Heart right ventricle (tissue), 12 donors: ENCODE data around the gene MUC20. TPM values are rescaled to one million over a fixed set of nuclear protein-coding genes. Genes with fewer than 3 reads are reported as not detected.

ENCODE experiments used
- microRNA-seq, 2 donors: library from miRNA; unstranded; fragments of <30 nt; microRNA quantifications; one replicate each; pipeline ENCODE4 v1.2.0, GENCODE V29; 2021
- polyA plus RNA-seq, 2 donors: library from polyadenylated mRNA; stranded (reverse); fragments of 200-250 nt; gene quantifications; one replicate each; pipeline ENCODE4 v1.2.3, GENCODE V29; 2013
- total RNA-seq, 10 donors: library from RNA; stranded (reverse); fragmentation: NEBNext Ultra II Directional in 3 of 10; extraction: Animal tissue kit (Norgen Biotek cat#: 25700) in 3 of 10; gene quantifications; one replicate each; pipeline versions ENCODE4 v1.2.1 to v1.2.4, GENCODE V29; 2021 to 2023
- donor health status: ischemic (EF 13 %, LVEDD 7.1; RV severe dilation, severe dysfunction).
- donor health status: healthy with polysubstance abuse.
- donor health status: DM: no; HTN: yes; CAD: no.
- donor health status: DM: no; HTN: no; CAD: no.
- donor health status: ischemic (EF 25% LVEDD 6.9; RV normal size, moderate dysfunction).
- donor health status: ischemic (EF 25% LVEDD 5.7; RV mildly dilated, moderate dysfunction).
- donor health status: healthy.
- donor health status: nonischemic (EF 11% LVEDD 7.7; RV severe dilation, severe dysfunction).
- donor health status: DM: yes; HTN: yes; CAD: no.
- donor health status: PGD.
- donor health status: ischemic (EF 29% LVEDD 5.4; RV normal size, mild dysfunction).
- donor health status: nonischemic (EF 23%, LVEDD 6.1; RV moderate dilation, normal function).

The MUC20 gene
- total and polyA plus RNA-seq, 12 donors, result 0.36 to 7.6 (median 2.5) TPM

Small RNA genes lying within 50 kb of the gene (microRNA-seq; reads per million reads assigned to microRNA genes)
- 0.60 to 1.5 reads per million in 2 donors for gene MIR570

Other genes with a start within 250 kb of the MUC20 start
- 10 to 100 TPM; 37.6 to 55.2 (median 41.0) TPM for gene PPP1R2, start 177.7 kb upstream of the MUC20 start, total RNA-seq
- gene PPP1R2, start 177.7 kb upstream of the MUC20 start, polyA plus RNA-seq, result 10 to 100 TPM; 15.4 to 24.9 TPM
- 100 to 1,000 TPM in 6 of 10 donors, 10 to 100 TPM in 4; 73.9 to 582 (median 104) TPM for gene APOD, start 137.0 kb upstream of the MUC20 start, total RNA-seq
- gene APOD, start 137.0 kb upstream of the MUC20 start, polyA plus RNA-seq, result 100 to 1,000 TPM; 199 to 235 TPM
- gene MUC4, start 91.0 kb downstream of the MUC20 start, total RNA-seq, result not detected
- under 1 TPM in 1 of 2 donors, not detected in 1; 0.01 TPM for gene MUC4, start 91.0 kb downstream of the MUC20 start, polyA plus RNA-seq
- 10 to 100 TPM; 17.6 to 47.3 (median 32.2) TPM for gene TNK2, start 187.6 kb downstream of the MUC20 start, total RNA-seq
- gene TNK2, start 187.6 kb downstream of the MUC20 start, polyA plus RNA-seq, result 10 to 100 TPM; 31.3 to 48.3 TPM